ENCODE data around the gene B4GAT1. TPM values are rescaled to one million over a fixed set of nuclear protein-coding genes. Genes with fewer than 3 reads are reported as not detected.

Gene B4GAT1
- polyA plus RNA-seq, 4 donors, result 49.2 to 53.2 (median 50.5) TPM

GRCh38 chr11:66338276-66339161 is 8.9 kb downstream of the B4GAT1 start:
- no peak for DNase-seq (ENCODE audit: low read depth in 4 of 4, low spot score in 3 of 4)

GRCh38 chr11:66337103-66337899 is 10.1 kb downstream of the B4GAT1 start:
- DNase-seq (ENCODE audit: low read depth in 4 of 4, low spot score in 3 of 4), result no peak

- DNase-seq (ENCODE audit: low read depth in 4 of 4, low spot score in 3 of 4), result no peak
Observed at GRCh38 chr11:66336234-66337102, 11.0 kb downstream of the B4GAT1 start, which contains the start of gene RIN1. Gene RIN1 (minus strand): TSS chr11:66336434. CDS start chr11:66336402, 32 bp downstream.

GRCh38 chr11:66335531-66336233 is 11.7 kb downstream of the B4GAT1 start:
- DNase-seq (ENCODE audit: low read depth in 4 of 4, low spot score in 3 of 4), result no peak

- DNase-seq (ENCODE audit: low read depth in 4 of 4, low spot score in 3 of 4), result no peak
Observed at GRCh38 chr11:66334605-66335442, 12.6 kb downstream of the B4GAT1 start.

- DNase-seq (ENCODE audit: low read depth in 4 of 4, low spot score in 3 of 4), result no peak
Observed at GRCh38 chr11:66333896-66334604, 13.4 kb downstream of the B4GAT1 start.

GRCh38 chr11:66333220-66333877 is 14.1 kb downstream of the B4GAT1 start:
- DNase-seq (ENCODE audit: low read depth in 4 of 4, low spot score in 3 of 4), result no peak

GRCh38 chr11:66332371-66333219 is 14.8 kb downstream of the B4GAT1 start:
- no peak for DNase-seq (ENCODE audit: low read depth in 4 of 4, low spot score in 3 of 4)

- no peak for DNase-seq (ENCODE audit: low read depth in 4 of 4, low spot score in 3 of 4)
Observed at GRCh38 chr11:66331542-66332370, 15.7 kb downstream of the B4GAT1 start.

GRCh38 chr11:66330931-66331330 is 16.5 kb downstream of the B4GAT1 start:
- no peak for DNase-seq (ENCODE audit: low read depth in 4 of 4, low spot score in 3 of 4)

- DNase-seq (ENCODE audit: low read depth in 4 of 4, low spot score in 3 of 4), result no peak
Observed at GRCh38 chr11:66329165-66329673, 18.2 kb downstream of the B4GAT1 start.

GRCh38 chr11:66328302-66329144 is 18.9 kb downstream of the B4GAT1 start:
- DNase-seq (ENCODE audit: low read depth in 4 of 4, low spot score in 3 of 4), result no peak

- no peak for DNase-seq (ENCODE audit: low read depth in 4 of 4, low spot score in 3 of 4)
Observed at GRCh38 chr11:66328031-66328301, 19.5 kb downstream of the B4GAT1 start.

GRCh38 chr11:66327171-66328030 is 20.0 kb downstream of the B4GAT1 start:
- no peak for DNase-seq (ENCODE audit: low read depth in 4 of 4, low spot score in 3 of 4)
